ENCODE data around the gene AKT1. TPM values are rescaled to one million over a fixed set of nuclear protein-coding genes. Genes with fewer than 3 reads are reported as not detected.

AKT1 gene
- total and polyA plus RNA-seq, 2 experiments from 2014 or later = 16.9 to 164 TPM

DNA sequence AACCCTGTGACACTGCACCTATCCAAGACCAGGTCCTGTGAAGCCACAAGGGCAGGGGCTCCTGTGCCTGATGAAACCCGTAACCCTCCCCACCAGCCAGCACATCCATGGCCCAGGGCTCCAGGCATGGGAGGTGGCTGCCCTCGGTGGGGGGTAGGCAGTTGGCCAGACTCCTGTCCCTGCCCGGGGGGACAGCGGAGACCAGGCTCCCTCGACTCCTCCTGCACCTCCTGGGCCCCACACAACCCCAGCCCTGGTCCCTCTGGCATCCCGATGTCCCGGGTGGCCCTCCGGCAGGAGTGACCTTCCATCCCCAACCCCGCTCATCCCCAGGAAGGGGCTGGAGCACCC lies 11.4 kb downstream of the AKT1 start:
- Histone ChIP-seq H3K27me3 (replicated peaks; ENCODE audit: insufficient read depth) (no peaks in the 10 kb centered on the region), H2AFZ (no peak overlapping the region), H3K79me2 (ENCODE audit: insufficient read depth) (peaks cover 36% of the 10 kb centered on the region), H3K9me2 (ENCODE audit: insufficient read depth) (no peaks in the 10 kb centered on the region), H3K4me3 (no peak overlapping the region), H3K9ac (no peak overlapping the region), H4K20me1 (ENCODE audit: insufficient read depth) (no peaks in the 10 kb centered on the region), H3K4me1 (ENCODE audit: insufficient read depth) (no peaks in the 10 kb centered on the region), H3K36me3 (ENCODE audit: low read depth) (no peaks in the 10 kb centered on the region), H3K9me3 (ENCODE audit: low read depth) (no peaks in the 10 kb centered on the region), H3K4me2 (ENCODE audit: unreplicated experiment) (no peak overlapping the region), H3F3A (ENCODE audit: insufficient read depth) (no peaks in the 10 kb centered on the region), H3K27ac (no peak overlapping the region)
- 82 to 85% methylated on average over 9 of the region's 9 CpGs for WGBS, 2 experiments (ENCODE audit: low coverage in 1 of 2, low lambda C conversion rate in 2 of 2, missing lambda C conversion rate in 2 of 2)
- no peak for DNase-seq
- in situ Hi-C loops (cut with MboI) = no loop called here
- TF ChIP-seq EZH2 (IDR thresholded peaks at IDR 0.05; ENCODE audit: insufficient read depth, poor library complexity, severe bottlenecking) = no peak
- TF ChIP-seq EZH2phosphoT487 (IDR thresholded peaks at IDR 0.05; ENCODE audit: insufficient read depth, low read depth) = no peak

GRCh38 chr14:104783484-104784217 lies 11.9 kb downstream of the AKT1 start:
- no peaks in the 10 kb centered on the region for H3K36me3 ChIP-seq (ENCODE audit: low read depth)
- H3K4me3 ChIP-seq = no peak overlapping the region
- 79 to 84% methylated on average over 16 of the region's 16 CpGs for WGBS, 2 experiments (ENCODE audit: low coverage in 1 of 2, low lambda C conversion rate in 2 of 2, missing lambda C conversion rate in 2 of 2)
- no peak overlapping the region for H3K27ac ChIP-seq
- H3K9me2 ChIP-seq (ENCODE audit: insufficient read depth) = no peaks in the 10 kb centered on the region
- no peaks in the 10 kb centered on the region for H3F3A ChIP-seq (ENCODE audit: insufficient read depth)
- DNase-seq = no peak
- no peaks in the 10 kb centered on the region for H4K20me1 ChIP-seq (ENCODE audit: insufficient read depth)
- TF ChIP-seq EZH2phosphoT487 (IDR thresholded peaks at IDR 0.05; ENCODE audit: insufficient read depth, low read depth) = no peak
- no peak for TF ChIP-seq EZH2 (IDR thresholded peaks at IDR 0.05; ENCODE audit: insufficient read depth, poor library complexity, severe bottlenecking)
- in situ Hi-C loops (cut with MboI) = no loop called here
- no peaks in the 10 kb centered on the region for H3K27me3 ChIP-seq (replicated peaks; ENCODE audit: insufficient read depth)
- peaks cover 31% of the 10 kb centered on the region for H3K79me2 ChIP-seq (ENCODE audit: insufficient read depth)
- no peak overlapping the region for H2AFZ ChIP-seq
- H3K4me2 ChIP-seq (ENCODE audit: unreplicated experiment) = no peak overlapping the region
- H3K4me1 ChIP-seq (ENCODE audit: insufficient read depth) = no peaks in the 10 kb centered on the region
- no peak overlapping the region for H3K9ac ChIP-seq
- H3K9me3 ChIP-seq (ENCODE audit: low read depth) = no peaks in the 10 kb centered on the region

GRCh38 chr14:104782808-104783139 lies 12.8 kb downstream of the AKT1 start:
- no peaks in the 10 kb centered on the region for H3F3A ChIP-seq (ENCODE audit: insufficient read depth)
- no peak for DNase-seq
- no peak overlapping the region for H3K4me3 ChIP-seq
- in situ Hi-C loops (cut with MboI) = no loop called here
- H3K4me2 ChIP-seq (ENCODE audit: unreplicated experiment) = no peak overlapping the region
- WGBS, 2 experiments (ENCODE audit: low coverage in 1 of 2, low lambda C conversion rate in 2 of 2, missing lambda C conversion rate in 2 of 2) = 82 to 85% methylated on average over 12 of the region's 13 CpGs
- no peak overlapping the region for H2AFZ ChIP-seq
- no peaks in the 10 kb centered on the region for H3K36me3 ChIP-seq (ENCODE audit: low read depth)
- H3K79me2 ChIP-seq (ENCODE audit: insufficient read depth) = peaks cover 22% of the 10 kb centered on the region
- no peaks in the 10 kb centered on the region for H4K20me1 ChIP-seq (ENCODE audit: insufficient read depth)
- H3K27ac ChIP-seq = no peak overlapping the region
- H3K9me3 ChIP-seq (ENCODE audit: low read depth) = no peaks in the 10 kb centered on the region
- no peaks in the 10 kb centered on the region for H3K27me3 ChIP-seq (replicated peaks; ENCODE audit: insufficient read depth)
- no peaks in the 10 kb centered on the region for H3K9me2 ChIP-seq (ENCODE audit: insufficient read depth)
- TF ChIP-seq EZH2phosphoT487 (IDR thresholded peaks at IDR 0.05; ENCODE audit: insufficient read depth, low read depth) = no peak
- no peak for TF ChIP-seq EZH2 (IDR thresholded peaks at IDR 0.05; ENCODE audit: insufficient read depth, poor library complexity, severe bottlenecking)
- no peak overlapping the region for H3K9ac ChIP-seq
- H3K4me1 ChIP-seq (ENCODE audit: insufficient read depth) = no peaks in the 10 kb centered on the region

DNA sequence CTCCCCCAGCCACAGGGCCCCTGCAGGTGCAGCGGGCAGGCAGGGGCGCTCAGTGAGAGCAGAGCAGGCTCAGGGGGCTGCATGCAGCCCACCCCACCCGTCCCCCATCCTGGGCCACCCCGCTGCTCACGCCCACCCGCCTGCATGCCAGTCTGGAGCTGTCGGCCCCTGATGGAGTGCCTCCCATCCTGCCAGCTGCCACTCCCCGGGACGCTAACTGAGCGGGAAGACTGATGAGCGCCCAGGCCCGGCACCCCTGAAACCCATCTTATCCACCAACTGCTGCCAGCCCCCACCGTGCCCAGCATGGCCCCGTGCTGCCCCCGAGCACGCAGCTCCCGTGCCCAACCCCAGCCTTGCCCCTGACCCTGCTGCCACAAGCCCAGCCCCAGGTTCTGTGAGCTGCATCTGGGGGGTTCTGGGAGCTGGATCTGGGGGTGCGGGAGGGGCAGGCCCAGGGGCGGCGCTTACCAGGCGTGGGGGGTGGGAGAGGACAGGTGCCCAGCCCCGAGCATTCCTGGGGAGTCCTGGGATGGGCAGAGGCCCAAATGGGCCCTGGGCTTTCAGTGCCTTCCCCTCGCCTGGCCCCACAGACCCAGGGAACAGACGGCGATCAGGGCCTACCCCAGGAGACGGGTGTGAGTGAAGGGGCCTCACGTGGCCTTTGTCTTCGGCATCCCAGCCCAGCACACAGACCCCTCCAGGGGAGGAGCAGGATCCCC lies 13.3 kb downstream of the AKT1 start:
- in situ Hi-C loops (cut with MboI) = no loop called here
- no peak overlapping the region for H3K27ac ChIP-seq
- no peaks in the 10 kb centered on the region for H3F3A ChIP-seq (ENCODE audit: insufficient read depth)
- no peaks in the 10 kb centered on the region for H3K27me3 ChIP-seq (replicated peaks; ENCODE audit: insufficient read depth)
- no peak overlapping the region for H3K9ac ChIP-seq
- no peak overlapping the region for H3K4me3 ChIP-seq
- H4K20me1 ChIP-seq (ENCODE audit: insufficient read depth) = no peaks in the 10 kb centered on the region
- DNase-seq = no peak
- TF ChIP-seq EZH2 (IDR thresholded peaks at IDR 0.05; ENCODE audit: insufficient read depth, poor library complexity, severe bottlenecking) (no peak), EZH2phosphoT487 (IDR thresholded peaks at IDR 0.05; ENCODE audit: insufficient read depth, low read depth) (no peak)
- H3K4me2 ChIP-seq (ENCODE audit: unreplicated experiment) = no peak overlapping the region
- no peak overlapping the region for H2AFZ ChIP-seq
- H3K36me3 ChIP-seq (ENCODE audit: low read depth) = no peaks in the 10 kb centered on the region
- no peaks in the 10 kb centered on the region for H3K9me2 ChIP-seq (ENCODE audit: insufficient read depth)
- 89 to 92% methylated on average over 16 to 27 of the region's 28 CpGs for WGBS, 2 experiments (ENCODE audit: low coverage in 1 of 2, low lambda C conversion rate in 2 of 2, missing lambda C conversion rate in 2 of 2)
- H3K4me1 ChIP-seq (ENCODE audit: insufficient read depth) = no peaks in the 10 kb centered on the region
- peaks cover 17% of the 10 kb centered on the region; the same call in 1 of the 2 replicates for H3K79me2 ChIP-seq (ENCODE audit: insufficient read depth)
- no peaks in the 10 kb centered on the region for H3K9me3 ChIP-seq (ENCODE audit: low read depth)
